Common myeloid progenitor, CD34-positive (primary cell): ENCODE data around the gene SH3GLB1.

Experiments
- CTCF ChIA-PET: fragments of 350-600 bp; sonication (Branson Sonifier 250); formaldehyde crosslinking; loops from one replicate; lab custom pipeline; 2021; ENCODE audit warnings: antibody characterized with exemption; lab: Charles Lee
- POLR2A ChIA-PET: fragments of 350-600 bp; sonication (Branson Sonifier 250); formaldehyde crosslinking; loops from one replicate; lab custom pipeline; 2021; ENCODE audit warnings: antibody characterized with exemption; lab: Charles Lee
- DNase-seq, 3 donors: peaks; one replicate each; pipeline versions ENCODE4 v3.0.0 to v3.0.0-alpha.2; 2013
- H3K27ac ChIP-seq, 2 experiments: 1 replicate in 1 of 2; 2 replicates in 1 of 2; pipeline ENCODE4 v1.7.0; 2013; ENCODE audit warnings: inconsistent platforms in 2 of 2, low read length in 2 of 2, mild to moderate bottlenecking in 2 of 2, low read depth in 1 of 2, moderate library complexity in 1 of 2; ENCODE audit not compliant: severe bottlenecking in 2 of 2, insufficient read depth in 1 of 2, poor library complexity in 1 of 2
- H3K27me3 ChIP-seq, 5 experiments: replicated peaks in 2 of 5; 1 replicate in 3 of 5; 2 replicates in 2 of 5; pipeline versions ENCODE4 v1.6.1 to v1.7.0; 2013; ENCODE audit warnings: low read length in 4 of 5, mild to moderate bottlenecking in 2 of 5, moderate library complexity in 2 of 5, inconsistent platforms in 1 of 5; ENCODE audit not compliant: insufficient read depth in 5 of 5, control insufficient read depth in 4 of 5
- H3K36me3 ChIP-seq, 4 experiments: 1 replicate in 2 of 4; 2 replicates in 2 of 4; pipeline versions ENCODE4 v1.6.1 to v1.7.0; 2013; ENCODE audit warnings: low read length in 3 of 4, control low read depth in 1 of 4, mild to moderate bottlenecking in 1 of 4; ENCODE audit not compliant: control insufficient read depth in 4 of 4, insufficient read depth in 4 of 4
- H3K4me1 ChIP-seq, 4 experiments: 1 replicate in 3 of 4; 2 replicates in 1 of 4; pipeline versions ENCODE4 v1.6.1 to v1.7.1; 2013; ENCODE audit warnings: low read length in 3 of 4, mild to moderate bottlenecking in 3 of 4, control low read depth in 1 of 4, inconsistent platforms in 1 of 4, moderate library complexity in 1 of 4; ENCODE audit not compliant: control insufficient read depth in 4 of 4, insufficient read depth in 4 of 4; ENCODE audit errors: control extremely low read depth in 1 of 4
- H3K4me3 ChIP-seq, 7 experiments: 1 replicate in 4 of 7; 2 replicates in 3 of 7; pipeline versions ENCODE4 v1.5.1 to v1.7.0; 2013; ENCODE audit warnings: mild to moderate bottlenecking in 7 of 7, low read length in 6 of 7, moderate library complexity in 6 of 7, inconsistent platforms in 2 of 7, low read depth in 2 of 7, control low read depth in 1 of 7; ENCODE audit not compliant: insufficient read depth in 4 of 7, control insufficient read depth in 1 of 7; ENCODE audit errors: extremely low read depth in 1 of 7
- H3K9me3 ChIP-seq, 5 experiments: 1 replicate in 4 of 5; 2 replicates in 1 of 5; pipeline versions ENCODE4 v1.6.1 to v1.7.1; 2013; ENCODE audit warnings: low read length in 4 of 5, mild to moderate bottlenecking in 2 of 5, inconsistent platforms in 1 of 5, low read depth in 1 of 5, moderate library complexity in 1 of 5; ENCODE audit not compliant: control insufficient read depth in 4 of 5, insufficient read depth in 2 of 5; ENCODE audit errors: control extremely low read depth in 1 of 5

SH3GLB1 gene

GRCh38 chr1:86795316-86795715, 90.9 kb downstream of the SH3GLB1 start:
- peaks cover 0 to 6% (median 0%) of the 10 kb centered on the region in 4 experiments for H3K4me1 ChIP-seq
- H3K27ac ChIP-seq: no peak overlapping the region
- no peak overlapping the region for H3K4me3 ChIP-seq
- no peaks in the 10 kb centered on the region for H3K9me3 ChIP-seq
- ChIA-PET CTCF (interaction anchor here (0.6 kb wide), 1 partner anchor 297 kb away, joined by 3 read pairs; no protein-coding TSS in a partner anchor), POLR2A (no interaction called here)
- DNase-seq: no peak
- no peaks in the 10 kb centered on the region for H3K36me3 ChIP-seq
- H3K27me3 ChIP-seq: no peaks in the 10 kb centered on the region
